A549 (cell line): Measurements from ENCODE around the gene NTRK2. TPM values are rescaled to one million over a fixed set of nuclear protein-coding genes. Genes with fewer than 3 reads are reported as not detected.

Source experiments
- ATAC-seq, 2 experiments: fragments of 200-7000 bp in 1 of 2; fragments of >200 bp in 1 of 2; cut with Nextera tagmentation in 1 of 2; cut with Tn5 transposase in 1 of 2; 3 replicates each; pipeline versions ENCODE4 v1.8.0 to v1.9.1; 2018 to 2020; ENCODE audit warnings: mild to moderate bottlenecking in 1 of 2, moderate library complexity in 1 of 2
- CTCF ChIA-PET: fragments of 300-600 bp; sonication (Branson Sonifier 250); formaldehyde crosslinking; extraction: SDS; loops from one replicate; lab custom pipeline; 2021; ENCODE audit warnings: antibody characterized with exemption, inconsistent platforms; lab: Yijun Ruan, JAX
- POLR2A ChIA-PET: fragments of 350-600 bp; formaldehyde crosslinking; extraction: SDS; loops from one replicate; lab custom pipeline; 2021; ENCODE audit warnings: antibody characterized with exemption, inconsistent platforms; lab: Yijun Ruan, JAX
- DNase-seq, 2 experiments: peaks; one replicate each; pipeline versions ENCODE4 v3.0.0 to v3.0.0-alpha.2; 2011 to 2016; ENCODE audit warnings: low read depth in 1 of 2, low spot score in 1 of 2
- FAIRE-seq: peaks from 2 replicates; lab custom pipeline; 2011; peaks lifted over from hg19 to GRCh38; lab: Jason Lieb, UNC
- H3K27ac ChIP-seq, 2 experiments: fragments of >200 bp; sonication (Bioruptor Twin); formaldehyde crosslinking; 3 replicates each; pipeline ENCODE4 v1.5.1; 2016 to 2017
- H3K4me1 ChIP-seq: fragments of >200 bp; sonication (Bioruptor Twin); formaldehyde crosslinking; 3 replicates; pipeline ENCODE4 v1.6.1; 2016
- H3K4me2 ChIP-seq: fragments of >200 bp; sonication (Bioruptor Twin); formaldehyde crosslinking; 3 replicates; pipeline ENCODE4 v1.6.1; 2016
- H3K4me3 ChIP-seq: fragments of >200 bp; sonication (Bioruptor Twin); formaldehyde crosslinking; 3 replicates; pipeline ENCODE4 v1.5.1; 2016
- H3K9me3 ChIP-seq: fragments of >200 bp; sonication (Bioruptor Twin); formaldehyde crosslinking; 3 replicates; pipeline ENCODE4 v1.6.1; 2016
- BHLHE40 ChIP-seq: IDR thresholded peaks from 2 replicates; pipeline ENCODE4 v1.6.1; 2012; ENCODE audit warnings: low read depth, low read length, inconsistent platforms
- CBX8 ChIP-seq: fragments of 200-600 bp; sonication (generic); IDR thresholded peaks from 2 replicates; pipeline ENCODE4 v1.6.1; 2016
- CEBPB ChIP-seq, 2 experiments: fragments of >200 bp in 1 of 2; sonication (Bioruptor Twin) in 1 of 2; formaldehyde crosslinking in 1 of 2; IDR thresholded peaks; 2 replicates each; pipeline ENCODE4 v1.6.1; 2012 to 2016
- EHF ChIP-seq: fragments of 250-450 bp; sonication (Bioruptor Pico); IDR thresholded peaks from 2 replicates; pipeline ENCODE4 v1.5.0; 2020; ENCODE audit warnings: mild to moderate bottlenecking
- EHMT2 ChIP-seq: fragments of 200-600 bp; sonication (generic); IDR thresholded peaks from 2 replicates; pipeline ENCODE4 v1.6.1; 2016; ENCODE audit warnings: antibody characterized with exemption, low read depth, mild to moderate bottlenecking, moderate library complexity
- EP300 ChIP-seq, 2 experiments: fragments of >200 bp; sonication (Bioruptor Twin); formaldehyde crosslinking; IDR thresholded peaks; 2 replicates in 1 of 2; 3 replicates in 1 of 2; pipeline ENCODE4 v1.6.1; 2016 to 2017
- FOSL2 ChIP-seq, 2 experiments: fragments of 450-650 bp in 1 of 2; fragments of >200 bp in 1 of 2; sonication (Bioruptor Twin) in 1 of 2; formaldehyde crosslinking; IDR thresholded peaks; 2 replicates each; pipeline versions ENCODE4 v1.5.0 to v1.6.1; 2016 to 2020; ENCODE audit warnings: mild to moderate bottlenecking in 1 of 2, moderate library complexity in 1 of 2
- HDAC2 ChIP-seq: fragments of 200-600 bp; sonication (generic); IDR thresholded peaks from 2 replicates; pipeline ENCODE4 v1.6.1; 2016
- HOXA7 ChIP-seq: fragments of 250-450 bp; sonication (Bioruptor Pico); IDR thresholded peaks from 2 replicates; pipeline ENCODE4 v1.5.0; 2020; ENCODE audit warnings: mild to moderate bottlenecking, moderate library complexity
- HOXB13 ChIP-seq: fragments of 250-450 bp; sonication (Bioruptor Pico); IDR thresholded peaks from 2 replicates; pipeline ENCODE4 v1.5.0; 2020; ENCODE audit warnings: low read depth, mild to moderate bottlenecking, moderate library complexity
- HOXB5 ChIP-seq: fragments of 250-450 bp; sonication (Bioruptor Pico); IDR thresholded peaks from 2 replicates; pipeline ENCODE4 v1.5.0; 2020; ENCODE audit warnings: mild to moderate bottlenecking, moderate library complexity
- JUN ChIP-seq, 2 experiments: fragments of >200 bp; sonication (Bioruptor Twin); formaldehyde crosslinking; IDR thresholded peaks; 2 replicates in 1 of 2; 3 replicates in 1 of 2; pipeline ENCODE4 v1.6.1; 2016 to 2017
- MAZ ChIP-seq: fragments of 150-350 bp; IDR thresholded peaks from 2 replicates; pipeline ENCODE4 v1.6.1; 2014; ENCODE audit warnings: antibody characterized with exemption, low read depth, low read length, borderline replicate concordance
- NFE2L2 ChIP-seq: fragments of 150-350 bp; conservative IDR thresholded peaks from 2 replicates; pipeline ENCODE4 v1.6.1; 2014; ENCODE audit warnings: low read length
- NPAS2 ChIP-seq: fragments of 250-450 bp; sonication (Bioruptor Pico); IDR thresholded peaks from 2 replicates; pipeline ENCODE4 v1.8.0; 2022; ENCODE audit warnings: mild to moderate bottlenecking, moderate library complexity, borderline replicate concordance
- POLR2AphosphoS2 ChIP-seq: conservative IDR thresholded peaks from 2 replicates; pipeline ENCODE4 v1.6.1; 2012; ENCODE audit warnings: low read length, improper control_type of control experiment, inconsistent platforms
- RAD21 ChIP-seq, 2 experiments: fragments of >200 bp in 1 of 2; sonication (Bioruptor Twin) in 1 of 2; formaldehyde crosslinking in 1 of 2; IDR thresholded peaks in 1 of 2; conservative IDR thresholded peaks in 1 of 2; 2 replicates in 1 of 2; 3 replicates in 1 of 2; pipeline ENCODE4 v1.6.1; 2012 to 2018; ENCODE audit warnings: inconsistent platforms in 1 of 2
- RARB ChIP-seq: fragments of 250-450 bp; sonication (Bioruptor Pico); IDR thresholded peaks from 2 replicates; pipeline ENCODE4 v1.8.0; 2021; ENCODE audit warnings: mild to moderate bottlenecking, moderate library complexity
- RCOR1 ChIP-seq: fragments of 150-350 bp; IDR thresholded peaks from 2 replicates; pipeline ENCODE4 v1.6.1; 2014; ENCODE audit warnings: antibody characterized with exemption, low read length, low read depth
- RNF2 ChIP-seq: fragments of 200-600 bp; sonication (generic); IDR thresholded peaks from 2 replicates; pipeline ENCODE4 v1.6.1; 2016; ENCODE audit warnings: low read depth, mild to moderate bottlenecking, antibody characterized with exemption, moderate library complexity, borderline replicate concordance
- TP53 ChIP-seq: fragments of 250-450 bp; sonication (Bioruptor Pico); IDR thresholded peaks from 2 replicates; pipeline ENCODE4 v1.5.0; 2021; ENCODE audit warnings: mild to moderate bottlenecking, moderate library complexity
- ZC3H11A ChIP-seq: fragments of 450-650 bp; IDR thresholded peaks from 2 replicates; pipeline ENCODE4 v1.6.1; 2014; ENCODE audit warnings: antibody characterized with exemption, mild to moderate bottlenecking
- ZFP36 ChIP-seq: fragments of 450-650 bp; IDR thresholded peaks from 2 replicates; pipeline ENCODE4 v1.6.1; 2014; ENCODE audit warnings: borderline replicate concordance; ENCODE audit not compliant: partially characterized antibody
- ZNF302 ChIP-seq: fragments of 250-450 bp; sonication (Bioruptor Pico); IDR thresholded peaks from 2 replicates; pipeline ENCODE4 v1.9.0; 2021; ENCODE audit warnings: inconsistent platforms, mild to moderate bottlenecking, moderate library complexity
- WGBS: methylation state at CpG from one replicate; pipeline ENCODE4 v1.1.6; 2017; ENCODE audit errors: missing lambda C conversion rate; 5-methylcytosine and 5-hydroxymethylcytosine counted together
- polyA plus RNA-seq, 4 experiments: library from polyadenylated mRNA; depleted of rRNA in 3 of 4; stranded (reverse); fragments of >200 nt; fragmentation: RNase III in 1 of 4; extraction: RNeasy Plus Mini Kit Qiagen cat#74134 plus additional on column Dnase treatment in 1 of 4; gene quantifications; 2 replicates in 3 of 4; 3 replicates in 1 of 4; pipeline ENCODE4 v1.2.3, GENCODE V29; 2011 to 2017
- TF ChIP-seq, protein P1 (sequence below): fragments of 150-350 bp; IDR thresholded peaks from 2 replicates; pipeline ENCODE4 v1.6.1; 2014; ENCODE audit warnings: low read depth, mild to moderate bottlenecking, low read length
- TF ChIP-seq, protein P2 (sequence below): fragments of >200 bp; sonication (Bioruptor Twin); formaldehyde crosslinking; IDR thresholded peaks from 3 replicates; pipeline ENCODE4 v1.5.1; 2016

NTRK2 gene
- polyA plus RNA-seq, 2 of the 4 experiments (the other 2 are of a cell fraction) = 0.03 TPM

DNA sequence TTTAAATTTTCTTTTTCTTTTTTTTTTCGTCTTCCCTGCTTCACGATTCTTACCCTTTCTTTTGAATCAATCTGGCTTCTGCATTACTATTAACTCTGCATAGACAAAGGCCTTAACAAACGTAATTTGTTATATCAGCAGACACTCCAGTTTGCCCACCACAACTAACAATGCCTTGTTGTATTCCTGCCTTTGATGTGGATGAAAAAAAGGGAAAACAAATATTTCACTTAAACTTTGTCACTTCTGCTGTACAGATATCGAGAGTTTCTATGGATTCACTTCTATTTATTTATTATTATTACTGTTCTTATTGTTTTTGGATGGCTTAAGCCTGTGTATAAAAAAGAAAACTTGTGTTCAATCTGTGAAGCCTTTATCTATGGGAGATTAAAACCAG lies 352.2 kb downstream of the NTRK2 start:
- TF ChIP-seq HOXB13 (CRISPR knock-in tag) = no peak
- TF ChIP-seq FOSL2 (IDR thresholded peaks at IDR 0.05) = no peak
- TF ChIP-seq FOSL2 (CRISPR knock-in tag; IDR thresholded peaks at IDR 0.05) = no peak
- no peak for TF ChIP-seq HOXB5 (CRISPR knock-in tag)
- TF ChIP-seq ZNF302 (CRISPR knock-in tag) = no peak
- no peak for TF ChIP-seq HOXA7 (CRISPR knock-in tag)
- no peak for TF ChIP-seq CBX8
- TF ChIP-seq NPAS2 = no peak
- TF ChIP-seq, protein P1, sequence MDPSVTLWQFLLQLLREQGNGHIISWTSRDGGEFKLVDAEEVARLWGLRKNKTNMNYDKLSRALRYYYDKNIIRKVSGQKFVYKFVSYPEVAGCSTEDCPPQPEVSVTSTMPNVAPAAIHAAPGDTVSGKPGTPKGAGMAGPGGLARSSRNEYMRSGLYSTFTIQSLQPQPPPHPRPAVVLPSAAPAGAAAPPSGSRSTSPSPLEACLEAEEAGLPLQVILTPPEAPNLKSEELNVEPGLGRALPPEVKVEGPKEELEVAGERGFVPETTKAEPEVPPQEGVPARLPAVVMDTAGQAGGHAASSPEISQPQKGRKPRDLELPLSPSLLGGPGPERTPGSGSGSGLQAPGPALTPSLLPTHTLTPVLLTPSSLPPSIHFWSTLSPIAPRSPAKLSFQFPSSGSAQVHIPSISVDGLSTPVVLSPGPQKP = no peak
- TF ChIP-seq RAD21 (conservative IDR thresholded peaks at IDR 0.05 in 1 of 2, IDR thresholded peaks at IDR 0.05 in 1 of 2) = no peak
- TF ChIP-seq EP300 (IDR thresholded peaks at IDR 0.05) = no peak
- TF ChIP-seq ZFP36 = no peak
- no peak for TF ChIP-seq BHLHE40
- no peak for TF ChIP-seq RNF2
- no peak for TF ChIP-seq MAZ
- TF ChIP-seq HDAC2 = no peak
- no peak for TF ChIP-seq NFE2L2
- no peak for TF ChIP-seq JUN (IDR thresholded peaks at IDR 0.05)
- DNase-seq (no peak), FAIRE-seq (no peak), ATAC-seq (no peak)
- WGBS = 15% methylated on average over 4 of the region's 4 CpGs
- CTCF ChIA-PET = interaction anchor here (0.7 kb wide), 1 partner anchor 423 kb away, joined by 4 read pairs; no protein-coding TSS in a partner anchor
- Histone ChIP-seq H3K4me1 (no peaks in the 10 kb centered on the region), H3K4me2 (no peak overlapping the region), H3K4me3 (no peak overlapping the region), H3K9me3 (no peaks in the 10 kb centered on the region), H3K27ac (no peak overlapping the region)
- POLR2A ChIA-PET = no interaction called here

DNA sequence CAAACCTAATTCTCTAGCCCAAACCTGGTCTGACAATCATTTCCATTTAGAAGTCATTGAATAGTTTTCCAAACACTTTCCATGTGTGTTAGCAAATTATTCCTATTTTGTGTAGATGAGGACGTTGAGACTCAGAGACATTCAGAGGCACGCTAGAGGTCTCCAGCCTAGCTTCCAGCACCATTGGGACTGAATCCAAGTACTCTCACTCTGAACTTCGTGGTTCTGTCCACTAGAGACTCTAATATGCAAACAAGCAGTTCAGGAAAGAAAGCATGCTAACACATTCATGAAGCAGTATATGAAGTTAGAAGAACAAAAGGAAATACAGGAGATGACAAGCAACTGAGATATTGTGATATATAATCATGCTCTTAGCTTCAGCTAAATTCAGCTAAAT lies 354.8 kb downstream of the NTRK2 start:
- no peak overlapping the region for H3K4me3 ChIP-seq
- ChIA-PET CTCF (no interaction called here), POLR2A (no interaction called here)
- H3K9me3 ChIP-seq = no peaks in the 10 kb centered on the region
- no peak for ATAC-seq
- no peak overlapping the region for H3K27ac ChIP-seq
- no peak for FAIRE-seq
- 17% methylated on average over 3 of the region's 3 CpGs for WGBS
- H3K4me1 ChIP-seq = no peaks in the 10 kb centered on the region
- TF ChIP-seq, protein P2, sequence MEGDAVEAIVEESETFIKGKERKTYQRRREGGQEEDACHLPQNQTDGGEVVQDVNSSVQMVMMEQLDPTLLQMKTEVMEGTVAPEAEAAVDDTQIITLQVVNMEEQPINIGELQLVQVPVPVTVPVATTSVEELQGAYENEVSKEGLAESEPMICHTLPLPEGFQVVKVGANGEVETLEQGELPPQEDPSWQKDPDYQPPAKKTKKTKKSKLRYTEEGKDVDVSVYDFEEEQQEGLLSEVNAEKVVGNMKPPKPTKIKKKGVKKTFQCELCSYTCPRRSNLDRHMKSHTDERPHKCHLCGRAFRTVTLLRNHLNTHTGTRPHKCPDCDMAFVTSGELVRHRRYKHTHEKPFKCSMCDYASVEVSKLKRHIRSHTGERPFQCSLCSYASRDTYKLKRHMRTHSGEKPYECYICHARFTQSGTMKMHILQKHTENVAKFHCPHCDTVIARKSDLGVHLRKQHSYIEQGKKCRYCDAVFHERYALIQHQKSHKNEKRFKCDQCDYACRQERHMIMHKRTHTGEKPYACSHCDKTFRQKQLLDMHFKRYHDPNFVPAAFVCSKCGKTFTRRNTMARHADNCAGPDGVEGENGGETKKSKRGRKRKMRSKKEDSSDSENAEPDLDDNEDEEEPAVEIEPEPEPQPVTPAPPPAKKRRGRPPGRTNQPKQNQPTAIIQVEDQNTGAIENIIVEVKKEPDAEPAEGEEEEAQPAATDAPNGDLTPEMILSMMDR = no peak
- no peak for TF ChIP-seq NPAS2
- no peak for TF ChIP-seq FOSL2 (IDR thresholded peaks at IDR 0.05)
- TF ChIP-seq FOSL2 (CRISPR knock-in tag; IDR thresholded peaks at IDR 0.05) = no peak
- TF ChIP-seq EHF (CRISPR knock-in tag) = no peak
- no peak for TF ChIP-seq EHMT2
- TF ChIP-seq ZFP36 = no peak
- no peak for TF ChIP-seq CEBPB (IDR thresholded peaks at IDR 0.05)
- no peak for DNase-seq
- no peak overlapping the region for H3K4me2 ChIP-seq

DNA sequence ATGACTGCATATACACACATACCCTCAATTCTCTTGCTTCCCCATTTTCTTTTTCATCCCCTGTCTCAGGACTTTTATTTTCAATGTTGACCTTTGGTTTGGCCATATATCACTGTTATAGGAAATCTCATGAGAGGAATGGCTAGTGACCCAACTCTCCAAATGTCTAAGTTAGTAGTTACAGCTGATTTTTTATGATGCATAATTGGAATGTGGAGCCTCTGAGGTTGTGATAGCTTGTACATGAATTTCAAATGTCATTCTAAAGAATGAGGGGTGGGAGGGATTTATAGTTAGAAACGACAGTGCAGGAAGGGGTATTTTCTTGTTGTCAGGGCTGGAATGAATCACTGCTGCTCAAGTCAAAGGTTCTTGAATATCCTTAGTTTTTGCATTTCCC lies 356.1 kb downstream of the NTRK2 start:
- Histone ChIP-seq H3K9me3 (no peaks in the 10 kb centered on the region), H3K27ac (no peak overlapping the region), H3K4me2 (no peak overlapping the region), H3K4me1 (no peaks in the 10 kb centered on the region), H3K4me3 (no peak overlapping the region)
- FAIRE-seq = no peak
- TF ChIP-seq RARB (no peak), RCOR1 (no peak), TP53 (CRISPR knock-in tag) (no peak), ZC3H11A (no peak), RNF2 (no peak), POLR2AphosphoS2 (no peak), ZFP36 (no peak)
- WGBS = 21% methylated on average over 1 of the region's 1 CpG
- no peak for ATAC-seq
- ChIA-PET POLR2A (no interaction called here), CTCF (interaction anchor here (0.6 kb wide), 1 partner anchor 71 kb away, joined by 3 read pairs; no protein-coding TSS in a partner anchor)
- no peak for DNase-seq
